Activated B cell treated with CpG ODN at 0.5 μM for 24 hours (primary cell): ENCODE measurements around the gene MFSD1. TPM values are rescaled to one million over a fixed set of nuclear protein-coding genes. Genes with fewer than 3 reads are reported as not detected.
A peak's percentile ranks its signal among the peaks of the same experiment; 100 is the strongest.

Experiments used
- ATAC-seq: fragments of 200-7000 bp; cut with Tn5 transposase; one replicate; pipeline ENCODE4 v1.10.0; 2021; ENCODE audit warnings: low read depth, mild to moderate bottlenecking, moderate library complexity
- CTCF ChIA-PET: fragments of 350-600 bp; sonication (Branson Sonifier 250); formaldehyde crosslinking; loops from one replicate; lab custom pipeline; 2021; ENCODE audit warnings: antibody characterized with exemption; lab: Charles Lee
- POLR2A ChIA-PET: fragments of 350-600 bp; sonication (Branson Sonifier 250); formaldehyde crosslinking; loops from one replicate; lab custom pipeline; 2021; ENCODE audit warnings: antibody characterized with exemption; lab: Charles Lee
- DNase-seq: peaks from one replicate; pipeline ENCODE4 v3.0.0; 2022
- H3K27ac Mint-ChIP-seq: one replicate; pipeline ENCODE4 v1.8.0; 2020; ENCODE audit warnings: mixed read lengths
- H3K27me3 Mint-ChIP-seq: one replicate; pipeline ENCODE4 v1.8.0; 2021; ENCODE audit warnings: mixed read lengths
- H3K36me3 Mint-ChIP-seq: one replicate; pipeline ENCODE4 v1.8.0; 2021; ENCODE audit warnings: low read depth, mixed read lengths
- H3K4me1 Mint-ChIP-seq: one replicate; pipeline ENCODE4 v1.8.0; 2021; ENCODE audit warnings: mixed read lengths
- H3K4me3 Mint-ChIP-seq: one replicate; pipeline ENCODE4 v1.8.0; 2020; ENCODE audit warnings: mild to moderate bottlenecking, mixed read lengths
- H3K9me3 Mint-ChIP-seq: one replicate; pipeline ENCODE4 v1.8.0; 2020; ENCODE audit warnings: mixed read lengths
- CTCF ChIP-seq: fragments of 200-600 bp; IDR thresholded peaks from one replicate; pipeline ENCODE4 v1.8.0; 2022; ENCODE audit warnings: antibody characterized with exemption, mild to moderate bottlenecking
- intact Hi-C: fragments of 100-400 bp; cut with micrococcal nuclease; formaldehyde crosslinking; loops from one replicate; pipeline ENCODE4 v1.15.1; 2024
- total RNA-seq: library from RNA; stranded (reverse); gene quantifications from 2 replicates; pipeline ENCODE4 v1.2.3, GENCODE V29; 2022

MFSD1 gene
- total RNA-seq, 1 donor from 2014 or later: 41.6 TPM

- H3K4me3 Mint-ChIP-seq: no peak overlapping the region
These were observed 44.0 kb downstream of the MFSD1 start for GRCh38 chr3:158845765-158846350.

DNA sequence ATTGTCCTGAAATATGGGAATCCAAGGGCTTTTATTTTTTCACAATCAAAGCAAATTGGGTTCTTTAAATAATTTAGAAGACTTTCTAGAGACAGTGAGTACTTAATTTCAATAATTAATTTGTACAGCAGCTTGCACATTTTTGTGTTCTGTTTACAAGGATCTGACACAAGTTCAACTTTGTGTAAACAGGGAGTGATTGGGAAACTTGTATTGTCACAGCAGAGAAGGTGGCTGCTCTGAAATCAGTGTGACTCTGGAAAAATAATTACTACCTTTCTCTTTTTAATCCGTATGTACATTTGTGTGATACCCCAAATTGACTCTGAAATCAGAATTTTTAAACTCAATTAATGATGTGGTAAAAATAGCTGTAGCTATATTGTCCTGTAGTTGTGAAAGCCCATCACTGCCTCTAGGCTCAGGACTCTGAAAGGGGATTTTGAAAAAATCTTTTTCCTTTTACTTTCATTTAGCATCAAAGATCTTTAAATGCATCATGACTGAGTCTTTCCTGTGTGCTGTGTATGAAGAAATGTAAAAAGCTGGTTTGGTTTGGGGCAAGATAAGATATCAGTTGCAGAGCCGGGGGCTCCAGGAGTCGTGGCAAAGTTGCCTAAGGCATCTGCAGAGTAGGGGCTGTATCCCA lies 45.1 kb downstream of the MFSD1 start:
- ChIA-PET POLR2A (no interaction called here), CTCF (interaction anchor here (1.0 to 7.4 kb wide), 3 partner anchors 407 to 1160 kb away, joined by 3 to 59 read pairs (median 4); no protein-coding TSS in a partner anchor)
- ATAC-seq (no peak), DNase-seq (no peak)
- H3K27me3 Mint-ChIP-seq: no peaks in the 10 kb centered on the region
- intact Hi-C loops: no loop called here
- no peaks in the 10 kb centered on the region for H3K9me3 Mint-ChIP-seq
- TF ChIP-seq CTCF: no peak
- H3K36me3 Mint-ChIP-seq: no peaks in the 10 kb centered on the region
- H3K27ac Mint-ChIP-seq: no peak overlapping the region
- no peak overlapping the region for H3K4me3 Mint-ChIP-seq
- H3K4me1 Mint-ChIP-seq: peaks cover 3% of the 10 kb centered on the region

More at GRCh38 chr3:158845765-158846350, 44.0 kb downstream of the MFSD1 start:
- Mint-ChIP-seq H3K4me1 (peaks cover 3% of the 10 kb centered on the region), H3K9me3 (no peaks in the 10 kb centered on the region), H3K36me3 (no peaks in the 10 kb centered on the region), H3K27me3 (no peaks in the 10 kb centered on the region), H3K27ac (no peak overlapping the region)
- POLR2A ChIA-PET: no interaction called here
- CTCF ChIA-PET: interaction anchor here (0.7 to 7.4 kb wide), 6 partner anchors 11 to 1161 kb away, joined by 3 to 59 read pairs (median 4); no protein-coding TSS in a partner anchor
- ATAC-seq (peak; percentile 34), DNase-seq (no peak)
- TF ChIP-seq CTCF: peak; percentile 29
- intact Hi-C loops: loop anchor here (1.0 to 2.0 kb wide), 2 partner anchors 414 to 959 kb away; no protein-coding TSS in a partner anchor

GRCh38 chr3:158847452-158847821 lies 45.6 kb downstream of the MFSD1 start:
- Mint-ChIP-seq H3K36me3 (no peaks in the 10 kb centered on the region), H3K4me3 (no peak overlapping the region), H3K4me1 (peaks cover 3% of the 10 kb centered on the region), H3K27ac (no peak overlapping the region), H3K27me3 (no peaks in the 10 kb centered on the region), H3K9me3 (no peaks in the 10 kb centered on the region)
- no peak for TF ChIP-seq CTCF
- ChIA-PET CTCF (interaction anchor here (7.4 kb wide), 1 partner anchor 412 kb away, joined by 59 read pairs; no protein-coding TSS in a partner anchor), POLR2A (no interaction called here)
- intact Hi-C loops: no loop called here
- ATAC-seq (no peak), DNase-seq (no peak)

DNA sequence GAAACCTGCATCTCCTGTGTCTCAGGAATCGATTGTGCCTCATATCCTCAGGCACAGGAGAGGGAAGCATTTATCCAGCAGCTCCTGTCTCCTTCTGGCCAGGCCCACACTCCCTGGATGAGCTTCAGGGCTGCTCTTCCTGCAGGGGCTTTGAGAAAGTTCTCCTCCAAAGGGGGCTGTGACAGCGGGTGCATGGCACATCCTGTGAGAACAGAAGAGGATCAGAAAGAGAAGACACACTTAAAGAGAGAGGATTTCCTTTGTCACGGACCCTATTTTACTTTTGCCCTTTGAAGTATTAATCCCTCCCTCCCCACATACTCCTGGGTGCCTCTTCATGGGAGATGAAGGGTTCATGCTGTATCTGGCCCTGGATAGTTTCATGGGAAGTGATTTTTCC lies 46.0 kb downstream of the MFSD1 start:
- no peak for ATAC-seq
- Mint-ChIP-seq H3K27ac (no peak overlapping the region), H3K4me3 (no peak overlapping the region), H3K9me3 (no peaks in the 10 kb centered on the region), H3K4me1 (peaks cover 3% of the 10 kb centered on the region), H3K27me3 (no peaks in the 10 kb centered on the region), H3K36me3 (no peaks in the 10 kb centered on the region)
- intact Hi-C loops: loop anchor here (2.0 kb wide), 1 partner anchor 1565 kb away; no protein-coding TSS in a partner anchor
- TF ChIP-seq CTCF: no peak
- DNase-seq: no peak
- ChIA-PET POLR2A (no interaction called here), CTCF (interaction anchor here (7.4 kb wide), 1 partner anchor 411 kb away, joined by 59 read pairs; no protein-coding TSS in a partner anchor)

DNA sequence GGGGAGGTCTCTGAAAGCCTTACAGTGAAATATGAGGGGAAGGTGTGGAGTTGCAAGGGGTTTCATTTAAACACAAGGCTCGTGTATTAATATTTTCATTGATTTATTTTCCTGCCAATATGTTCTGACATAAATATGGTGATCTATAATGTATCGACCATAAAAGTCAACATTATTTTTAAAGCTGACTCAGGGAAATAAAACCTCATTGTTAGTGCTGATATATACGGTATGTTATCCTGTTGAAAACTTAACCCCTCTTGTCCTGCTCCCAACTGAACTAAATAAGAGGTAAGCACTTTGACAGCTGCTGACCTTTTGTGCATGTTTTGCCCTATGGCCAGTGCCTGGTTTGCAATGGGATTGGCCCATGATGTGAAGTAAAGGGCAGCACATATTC lies 47.9 kb downstream of the MFSD1 start:
- Mint-ChIP-seq H3K36me3 (no peaks in the 10 kb centered on the region), H3K4me1 (peaks cover 3% of the 10 kb centered on the region), H3K9me3 (no peaks in the 10 kb centered on the region), H3K27me3 (no peaks in the 10 kb centered on the region), H3K4me3 (no peak overlapping the region), H3K27ac (no peak overlapping the region)
- intact Hi-C loops: loop anchor here (2.0 kb wide), 1 partner anchor 1563 kb away; no protein-coding TSS in a partner anchor
- ATAC-seq: no peak
- CTCF ChIA-PET: interaction anchor here (1.4 kb wide), 1 partner anchor 410 kb away, joined by 4 read pairs; no protein-coding TSS in a partner anchor
- TF ChIP-seq CTCF: no peak
- no peak for DNase-seq
- POLR2A ChIA-PET: no interaction called here
